ENCODE data around the gene GRIP2.

GRIP2 gene

DNA sequence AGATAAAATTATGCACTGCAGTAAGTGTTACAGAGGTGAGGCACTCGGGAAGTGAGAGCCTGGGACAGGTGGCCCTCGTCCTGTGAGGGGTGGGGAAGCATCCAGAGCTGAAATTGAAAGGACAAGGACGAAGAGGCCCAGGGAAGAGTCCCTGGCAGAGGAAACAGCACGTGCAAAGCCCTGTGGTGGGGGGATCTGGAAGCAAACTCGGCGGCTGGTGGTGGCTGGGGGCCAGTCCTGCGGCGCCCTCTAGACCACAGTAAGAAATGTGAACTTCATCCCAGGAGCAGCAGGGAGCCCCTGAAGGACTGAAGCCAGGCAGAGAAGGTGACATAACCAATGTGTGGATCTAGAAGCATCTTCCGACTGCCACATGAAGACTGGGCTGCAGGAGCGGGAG, 42.8 kb downstream of the GRIP2 start:
- DNase-seq, result peak in 1 of 2 donors; percentile 20
- TF ChIP-seq, protein P1, sequence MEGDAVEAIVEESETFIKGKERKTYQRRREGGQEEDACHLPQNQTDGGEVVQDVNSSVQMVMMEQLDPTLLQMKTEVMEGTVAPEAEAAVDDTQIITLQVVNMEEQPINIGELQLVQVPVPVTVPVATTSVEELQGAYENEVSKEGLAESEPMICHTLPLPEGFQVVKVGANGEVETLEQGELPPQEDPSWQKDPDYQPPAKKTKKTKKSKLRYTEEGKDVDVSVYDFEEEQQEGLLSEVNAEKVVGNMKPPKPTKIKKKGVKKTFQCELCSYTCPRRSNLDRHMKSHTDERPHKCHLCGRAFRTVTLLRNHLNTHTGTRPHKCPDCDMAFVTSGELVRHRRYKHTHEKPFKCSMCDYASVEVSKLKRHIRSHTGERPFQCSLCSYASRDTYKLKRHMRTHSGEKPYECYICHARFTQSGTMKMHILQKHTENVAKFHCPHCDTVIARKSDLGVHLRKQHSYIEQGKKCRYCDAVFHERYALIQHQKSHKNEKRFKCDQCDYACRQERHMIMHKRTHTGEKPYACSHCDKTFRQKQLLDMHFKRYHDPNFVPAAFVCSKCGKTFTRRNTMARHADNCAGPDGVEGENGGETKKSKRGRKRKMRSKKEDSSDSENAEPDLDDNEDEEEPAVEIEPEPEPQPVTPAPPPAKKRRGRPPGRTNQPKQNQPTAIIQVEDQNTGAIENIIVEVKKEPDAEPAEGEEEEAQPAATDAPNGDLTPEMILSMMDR (IDR thresholded peaks at IDR 0.05), result no peak
- peaks cover 0 to 4% (median 0%) of the 10 kb centered on the region in 3 donors for H3K36me3 ChIP-seq
- intact Hi-C loops (cut with DNase I; ENCODE audit: low total_unique reads), result no loop called here
- H3K9me3 ChIP-seq, result peaks cover 0 to 15% (median 0%) of the 10 kb centered on the region in 3 donors
- H3K27ac ChIP-seq, result no peak overlapping the region
- no peak overlapping the region for H3K4me3 ChIP-seq
- H3K4me1 ChIP-seq, result no peaks in the 10 kb centered on the region
- no peaks in the 10 kb centered on the region for H3K27me3 ChIP-seq

DNA sequence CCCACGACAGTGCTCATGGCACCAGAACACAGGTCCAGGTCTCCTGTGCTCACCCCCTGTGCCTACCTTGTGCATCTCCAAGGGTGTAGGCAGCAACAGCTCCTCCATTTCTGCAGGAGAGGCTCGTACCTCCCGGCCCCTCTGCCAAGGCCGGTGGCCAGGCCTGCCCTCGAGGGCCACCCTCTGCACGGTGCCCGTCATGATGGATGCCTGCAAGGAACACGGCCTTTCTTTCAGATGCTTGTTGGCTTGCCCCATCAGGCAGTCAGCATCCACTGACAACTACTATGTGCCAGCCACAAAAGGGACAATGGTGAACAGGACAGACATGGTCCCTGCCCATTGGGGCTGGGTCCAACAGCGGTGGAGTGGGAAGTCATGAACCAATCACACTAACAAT, 43.8 kb downstream of the GRIP2 start:
- intact Hi-C loops (cut with DNase I; ENCODE audit: low total_unique reads), result no loop called here
- peak in 1 of 2 donors; percentile 20 for DNase-seq
- Histone ChIP-seq H3K27ac (no peak overlapping the region), H3K9me3 (peaks cover 0 to 11% (median 0%) of the 10 kb centered on the region in 3 donors), H3K27me3 (no peaks in the 10 kb centered on the region), H3K4me1 (no peaks in the 10 kb centered on the region), H3K4me3 (no peak overlapping the region), H3K36me3 (no peaks in the 10 kb centered on the region)
- TF ChIP-seq, protein P1 (IDR thresholded peaks at IDR 0.05), result no peak

DNA sequence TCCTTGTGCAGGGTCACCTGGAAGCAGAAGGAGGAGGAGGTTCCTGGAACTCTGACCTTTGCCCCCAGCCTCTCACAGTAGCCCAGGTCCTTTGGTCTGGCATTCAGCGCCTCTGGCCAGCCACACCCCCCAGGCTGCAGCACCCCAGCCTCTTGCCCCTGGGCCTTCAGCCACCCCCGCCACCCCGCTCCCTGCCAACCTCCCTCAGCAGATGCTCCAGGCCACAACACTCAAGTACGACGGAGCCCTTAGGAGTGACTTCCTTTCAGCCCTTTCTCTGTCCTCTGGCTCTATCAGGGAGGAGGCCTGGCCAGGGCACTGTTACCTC, 45.2 kb downstream of the GRIP2 start:
- H3K4me3 ChIP-seq, result no peak overlapping the region
- no peaks in the 10 kb centered on the region for H3K4me1 ChIP-seq
- DNase-seq, result peak in 1 of 2 donors; percentile 38
- TF ChIP-seq, protein P1 (IDR thresholded peaks at IDR 0.05), result no peak
- peaks cover 0 to 3% (median 0%) of the 10 kb centered on the region in 3 donors for H3K9me3 ChIP-seq
- intact Hi-C loops (cut with DNase I; ENCODE audit: low total_unique reads), result no loop called here
- H3K27me3 ChIP-seq, result no peaks in the 10 kb centered on the region
- H3K27ac ChIP-seq, result no peak overlapping the region
- no peaks in the 10 kb centered on the region for H3K36me3 ChIP-seq

DNA sequence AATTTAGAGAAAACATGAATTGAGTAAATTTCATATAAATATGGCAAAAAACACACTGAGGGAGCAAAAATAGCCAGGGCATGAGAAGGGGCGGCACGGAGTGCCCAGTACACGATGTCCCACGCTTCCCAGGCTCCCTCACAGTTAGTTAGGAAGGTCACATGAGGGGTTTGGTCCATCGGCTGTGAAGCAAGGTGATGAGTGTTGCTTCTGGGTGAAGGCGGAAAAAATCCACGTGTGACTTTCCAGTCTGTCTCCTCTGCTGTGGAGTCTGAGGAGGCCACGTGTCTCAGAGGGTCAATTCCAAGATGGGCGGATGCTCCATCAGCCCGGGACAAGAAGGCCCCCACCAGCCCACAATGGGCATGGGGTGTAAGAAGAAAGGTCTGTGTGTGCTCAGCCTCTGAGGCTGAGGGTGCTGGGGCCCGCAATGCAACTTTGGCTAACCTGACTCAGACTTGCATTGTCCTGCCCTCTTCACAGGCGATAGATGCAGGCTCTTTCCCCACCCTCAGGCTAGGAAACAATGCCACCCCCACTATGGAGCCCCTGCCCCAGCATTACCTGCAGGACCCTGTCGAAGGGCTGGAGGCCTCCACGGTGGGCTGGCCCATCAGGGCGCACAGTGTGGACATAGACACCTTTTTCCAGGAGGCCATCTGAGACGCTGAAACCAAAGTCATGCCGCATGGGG, 45.7 kb downstream of the GRIP2 start:
- peak in 1 of 2 donors; percentile 51 for DNase-seq
- Histone ChIP-seq H3K9me3 (no peaks in the 10 kb centered on the region), H3K36me3 (peaks cover 2 to 4% (median 3%) of the 10 kb centered on the region in 3 donors), H3K27me3 (no peaks in the 10 kb centered on the region), H3K27ac (no peak overlapping the region), H3K4me1 (peaks cover 0 to under 1% (median 0%) of the 10 kb centered on the region in 4 donors), H3K4me3 (no peak overlapping the region)
- intact Hi-C loops (cut with DNase I; ENCODE audit: low total_unique reads), result no loop called here
- TF ChIP-seq, protein P1 (IDR thresholded peaks at IDR 0.05), result no peak

DNA sequence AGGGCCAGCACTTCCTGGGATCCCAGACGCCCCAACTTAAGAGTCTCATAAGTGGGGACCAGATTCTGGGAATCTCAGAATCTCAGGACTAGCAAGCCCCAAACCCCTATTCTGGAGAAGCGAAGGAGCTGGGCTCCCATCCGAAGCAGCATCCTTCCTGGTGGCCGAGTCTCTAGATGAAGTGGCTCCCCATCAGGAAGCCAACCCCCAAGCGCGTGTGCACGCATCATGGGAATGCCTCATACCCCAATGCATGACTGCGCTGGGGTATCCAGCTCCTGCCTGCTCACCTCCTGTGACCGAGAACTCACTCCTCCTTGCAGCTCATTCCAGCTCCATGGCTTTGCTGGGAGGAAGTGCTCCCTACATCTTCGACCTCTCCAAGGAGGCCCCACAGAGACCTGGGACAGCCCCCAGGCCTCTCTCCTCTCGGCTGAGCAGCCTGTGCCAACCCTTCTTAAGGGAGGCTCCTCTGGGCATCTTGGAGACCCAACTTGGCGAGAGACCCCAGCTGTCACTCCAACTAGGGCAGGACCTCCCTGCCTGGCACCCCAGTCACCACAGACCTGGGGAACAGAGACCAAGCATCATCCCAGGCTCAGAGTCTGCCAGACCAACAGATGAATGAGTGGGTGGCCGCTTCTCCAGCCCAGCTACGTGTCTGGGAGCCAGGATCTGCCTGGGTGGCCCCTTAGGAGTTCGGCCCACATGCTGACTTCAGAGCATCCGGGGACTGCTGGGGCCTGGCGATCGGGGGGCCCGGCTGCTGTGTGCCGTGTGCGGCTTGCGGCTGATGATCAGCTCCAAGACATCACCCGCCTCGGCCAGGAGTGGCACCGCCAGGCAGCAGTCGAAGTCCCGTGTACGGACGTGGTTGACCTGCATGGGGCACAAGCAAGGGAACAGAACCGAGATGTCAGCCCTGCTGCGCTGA, 46.9 kb downstream of the GRIP2 start:
- H3K27me3 ChIP-seq, result no peaks in the 10 kb centered on the region
- TF ChIP-seq, protein P1 (IDR thresholded peaks at IDR 0.05), result no peak
- DNase-seq, result peak in 1 of 2 donors; percentile 60
- no peaks in the 10 kb centered on the region for H3K9me3 ChIP-seq
- intact Hi-C loops (cut with DNase I; ENCODE audit: low total_unique reads), result no loop called here
- peaks cover 5 to 10% (median 6%) of the 10 kb centered on the region in 3 donors for H3K36me3 ChIP-seq
- H3K4me3 ChIP-seq, result no peak overlapping the region
- H3K4me1 ChIP-seq, result peaks cover 0 to 9% (median 0%) of the 10 kb centered on the region in 4 donors
- no peak overlapping the region for H3K27ac ChIP-seq

Measured in tibial artery (tissue), 4 donors.